Activated CD4-positive, CD25-positive, alpha-beta regulatory T cell treated with anti-CD3 and anti-CD28 coated beads, Interleukin-2, amount 50 U/mL, for 24 hours (primary cell): Measurements from ENCODE around the gene SNRNP200.
A peak's percentile ranks its signal among the peaks of the same experiment; 100 is the strongest.
"Not testable (repeated sequence)": the region's sequence is repeated elsewhere in the genome, so short reads cannot be mapped to it uniquely, and the experiment has no call there.

Experiments used
- ATAC-seq, 2 donors: fragments of 150-1000 bp; cut with Tn5 transposase; one replicate each; pipeline ENCODE4 v1.10.0; 2021; ENCODE audit warnings: mild to moderate bottlenecking in 1 of 2, moderate library complexity in 1 of 2

Gene SNRNP200

GRCh38 chr2:96273763-96274162 is 31.6 kb downstream of the SNRNP200 start:
- ATAC-seq = no peak

- no peak for ATAC-seq
Measured at GRCh38 chr2:96271995-96272394, 33.4 kb downstream of the SNRNP200 start.

GRCh38 chr2:96267159-96267971 is 38.0 kb downstream of the SNRNP200 start:
- ATAC-seq = peak in 1 of 2 donors; percentile 11

GRCh38 chr2:96265840-96266679 is 39.3 kb downstream of the SNRNP200 start, which contains the start of the genes CIAO1 and TMEM127:
Gene CIAO1 (plus strand): TSS chr2:96266225. CDS start chr2:96266351, 126 bp downstream.
Gene TMEM127 (minus strand): TSS chr2:96265997. CDS start chr2:96265381, 616 bp downstream.
- peak; percentile 96 for ATAC-seq

- ATAC-seq = peak; percentile 2 to 6
Measured at GRCh38 chr2:96265349-96265839, 40.0 kb downstream of the SNRNP200 start.

GRCh38 chr2:96264656-96265348 is 40.5 kb downstream of the SNRNP200 start:
- ATAC-seq = no peak

GRCh38 chr2:96264086-96264485 is 41.3 kb downstream of the SNRNP200 start:
- ATAC-seq = no peak

- no peak for ATAC-seq
Measured at GRCh38 chr2:96262306-96262705, 43.0 kb downstream of the SNRNP200 start.

GRCh38 chr2:96261328-96262003 is 43.9 kb downstream of the SNRNP200 start:
- ATAC-seq = no peak

- ATAC-seq = peak; percentile 32 to 39
Measured at GRCh38 chr2:96260387-96261260, 44.7 kb downstream of the SNRNP200 start.

- ATAC-seq = no peak
Measured at GRCh38 chr2:96259497-96259921, 45.8 kb downstream of the SNRNP200 start.

GRCh38 chr2:96258166-96259022 is 47.0 kb downstream of the SNRNP200 start:
- no peak for ATAC-seq

- not testable (repeated sequence) for ATAC-seq
Measured at GRCh38 chr2:96257744-96258143, 47.6 kb downstream of the SNRNP200 start.

- no peak for ATAC-seq
Measured at GRCh38 chr2:96256611-96257113, 48.7 kb downstream of the SNRNP200 start.

- no peak for ATAC-seq
Measured at GRCh38 chr2:96254571-96254970, 50.8 kb downstream of the SNRNP200 start.

- ATAC-seq = no peak
Measured at GRCh38 chr2:96253006-96253405, 52.3 kb downstream of the SNRNP200 start.

- no peak for ATAC-seq
Measured at GRCh38 chr2:96252526-96252925, 52.8 kb downstream of the SNRNP200 start.

- ATAC-seq = no peak
Measured at GRCh38 chr2:96251721-96252292, 53.5 kb downstream of the SNRNP200 start.

GRCh38 chr2:96250188-96250587 is 55.2 kb downstream of the SNRNP200 start:
- ATAC-seq = no peak
